HG02852 (cell line): ENCODE measurements around the gene SMCP.

Experiments used
- ATAC-seq: cut with Tn5 transposase; IDR thresholded peaks from one replicate; pipeline ENCODE4 v1.9.1; 2021; ENCODE audit warnings: mild to moderate bottlenecking, moderate library complexity; ENCODE audit not compliant: unreplicated experiment

SMCP gene

DNA sequence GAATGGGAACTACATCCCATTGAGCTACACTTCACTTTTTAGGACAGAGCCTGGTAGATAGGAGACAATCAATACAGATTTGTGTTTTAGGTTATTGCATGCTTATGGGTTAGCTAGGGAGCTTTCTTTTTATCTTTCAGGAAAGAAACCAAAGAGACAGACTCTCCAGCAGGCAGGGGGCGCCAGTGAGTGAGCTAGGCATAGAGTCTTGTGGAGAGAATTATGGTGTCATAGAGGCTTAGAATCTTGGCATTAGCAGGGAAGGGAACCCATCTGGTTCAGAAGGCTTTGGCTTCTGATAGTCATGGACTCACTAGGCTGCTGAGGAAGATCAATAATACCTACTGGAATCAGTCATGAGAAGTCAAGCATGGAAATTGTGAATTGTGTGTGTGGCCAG lies at the start of gene SMCP:
Gene SMCP, plus strand, starts transcription at position 281 of the 400 bp plus-strand sequence. CDS start 6,101 bp downstream, outside the sequence.
- no peak for ATAC-seq

GRCh38 chr1:152836870-152837269 lies 41.3 kb upstream of the SMCP start:
- no peak for ATAC-seq

DNA sequence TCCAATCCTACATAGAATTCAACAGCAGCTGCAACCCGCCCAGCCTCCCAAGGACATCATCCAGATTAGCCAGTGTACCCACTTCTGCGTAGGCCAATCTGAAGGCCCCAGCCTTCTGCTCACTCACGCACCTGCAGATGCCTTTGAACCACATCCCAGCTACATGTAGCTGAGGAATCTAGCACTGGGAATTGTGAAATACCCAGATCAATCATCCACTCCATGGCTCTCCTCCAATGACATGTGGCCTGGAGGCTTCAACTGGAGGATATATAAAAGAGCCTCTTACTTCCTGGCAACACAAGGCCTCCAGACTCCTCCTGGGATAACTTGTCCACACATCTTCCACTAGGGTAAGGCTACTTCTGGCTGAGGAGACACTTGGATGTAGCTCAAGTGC lies 35.6 kb upstream of the SMCP start, which contains the start of gene LCE6A:
Gene LCE6A, plus strand, starts transcription at position 301 of the 400 bp plus-strand sequence. CDS start 665 bp downstream, outside the sequence.
- ATAC-seq: no peak

GRCh38 chr1:152855661-152856060 lies 22.5 kb upstream of the SMCP start:
- ATAC-seq: no peak

DNA sequence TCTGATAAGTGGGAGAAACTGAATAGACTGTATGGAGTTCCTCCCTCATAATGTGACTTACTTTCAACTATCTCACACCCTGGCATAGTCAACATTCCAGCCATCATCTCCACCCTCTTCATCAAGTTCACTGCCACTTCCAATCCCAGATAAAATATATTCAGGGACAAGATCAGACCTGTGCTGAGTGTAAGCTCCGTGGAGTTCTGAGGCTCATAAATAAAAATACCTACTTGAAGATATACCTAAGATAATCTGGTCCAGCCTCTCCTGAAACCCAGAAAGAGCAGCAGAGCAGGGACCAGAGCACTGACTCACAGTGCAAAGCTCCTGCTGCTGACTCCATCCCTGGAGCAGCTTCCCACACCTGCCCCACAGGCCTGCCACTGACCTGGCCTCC lies 20.1 kb upstream of the SMCP start:
- ATAC-seq: no peak

GRCh38 chr1:152859696-152860095 lies 18.4 kb upstream of the SMCP start, which contains the start of gene LCE7A:
Gene LCE7A (plus strand): TSS chr1:152859996. CDS start chr1:152860698, 702 bp downstream.
- no peak for ATAC-seq

DNA sequence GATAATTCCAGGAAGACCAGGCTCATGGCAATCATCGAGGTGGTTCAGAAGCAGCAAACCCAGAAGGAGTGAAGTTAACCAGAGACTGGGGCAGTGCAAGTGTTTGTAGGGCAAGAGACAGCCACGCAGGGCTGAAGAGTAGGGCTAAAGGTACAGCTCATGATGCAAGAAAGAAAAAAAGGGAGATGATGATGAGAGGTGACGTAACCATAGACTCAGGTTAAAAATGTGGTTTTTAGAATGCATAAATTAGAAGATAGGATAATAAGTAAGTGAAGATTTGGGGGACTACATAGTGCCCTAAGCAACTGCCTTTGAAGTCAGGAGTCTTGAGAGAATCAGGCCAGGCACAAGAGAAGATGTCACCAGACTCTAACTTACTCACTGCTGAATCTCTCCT lies 18.0 kb upstream of the SMCP start:
- ATAC-seq: no peak

GRCh38 chr1:152861374-152861773 lies 16.7 kb upstream of the SMCP start:
- ATAC-seq: no peak

- no peak for ATAC-seq
These were observed 13.7 kb upstream of the SMCP start for GRCh38 chr1:152864443-152864842.

GRCh38 chr1:152866321-152866720 lies 11.8 kb upstream of the SMCP start:
- no peak for ATAC-seq

DNA sequence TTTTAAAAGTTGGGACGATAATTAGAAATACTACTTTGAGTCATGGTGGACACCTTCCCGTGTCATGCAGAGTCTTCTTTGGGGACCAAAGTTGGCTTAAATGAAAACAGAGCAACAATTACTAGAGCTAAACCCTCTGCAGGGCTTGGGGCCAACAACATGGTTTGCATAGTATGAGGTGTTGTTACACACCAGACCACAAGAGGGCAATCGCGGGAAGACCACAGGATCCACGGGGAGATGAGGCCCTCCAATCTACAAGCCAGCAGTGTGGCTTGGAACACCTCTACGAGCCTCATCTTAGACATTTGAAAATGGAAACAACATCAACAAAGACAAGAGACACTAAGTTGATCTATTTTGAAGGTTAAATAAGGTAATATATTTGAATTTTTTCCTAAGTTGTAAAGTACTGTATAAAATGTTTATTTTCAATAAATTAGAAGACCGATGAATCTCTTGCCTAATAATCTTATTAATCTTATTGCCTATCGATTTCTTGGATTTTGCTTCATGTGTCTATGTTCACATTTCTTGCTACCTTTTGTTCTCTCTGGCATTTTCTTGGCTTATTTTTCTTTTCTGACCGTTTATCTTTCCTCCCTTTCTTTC lies 8.2 kb upstream of the SMCP start:
- peak; percentile 69 for ATAC-seq

DNA sequence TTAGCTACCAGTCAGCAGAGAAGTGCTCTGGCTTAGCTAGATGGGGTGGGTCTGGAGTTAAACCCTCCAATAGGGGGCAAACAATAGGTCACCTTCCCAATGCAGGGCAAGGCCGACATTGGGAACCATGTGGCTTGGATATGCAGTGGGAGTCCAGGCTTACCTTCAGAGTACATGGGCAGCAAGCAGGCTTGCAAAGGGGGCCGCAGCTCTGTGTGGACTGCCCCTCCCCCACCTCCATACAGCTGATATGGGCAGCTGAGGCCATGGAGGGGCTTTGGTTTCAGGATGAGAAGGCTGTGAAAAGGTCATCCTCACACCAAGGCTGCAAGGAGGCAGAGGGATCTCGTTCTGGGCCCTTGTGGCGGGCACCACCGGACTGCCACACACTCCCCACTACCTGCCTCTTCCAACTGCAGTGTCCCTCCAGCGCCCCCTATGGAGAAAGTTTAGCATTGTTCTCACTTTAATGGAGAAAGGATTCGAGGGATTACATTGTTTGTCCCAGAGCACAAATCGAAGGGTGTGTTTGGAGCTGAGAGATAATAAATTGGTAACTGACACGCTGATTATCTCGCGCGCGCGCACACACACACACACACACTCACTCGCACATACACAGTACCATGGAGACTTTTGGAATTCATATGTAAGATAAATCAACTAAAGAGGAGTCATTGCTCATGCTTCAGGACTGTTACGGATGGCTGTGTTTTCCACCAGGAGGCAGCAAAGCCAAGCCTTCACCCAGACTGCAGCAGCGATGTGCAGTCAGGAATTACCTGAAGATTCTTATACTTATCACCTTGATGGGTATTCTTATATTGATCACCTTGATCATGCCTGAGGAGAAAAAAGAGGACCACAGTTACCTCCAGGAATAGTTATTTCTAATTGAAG lies 7.0 kb upstream of the SMCP start:
- no peak for ATAC-seq

DNA sequence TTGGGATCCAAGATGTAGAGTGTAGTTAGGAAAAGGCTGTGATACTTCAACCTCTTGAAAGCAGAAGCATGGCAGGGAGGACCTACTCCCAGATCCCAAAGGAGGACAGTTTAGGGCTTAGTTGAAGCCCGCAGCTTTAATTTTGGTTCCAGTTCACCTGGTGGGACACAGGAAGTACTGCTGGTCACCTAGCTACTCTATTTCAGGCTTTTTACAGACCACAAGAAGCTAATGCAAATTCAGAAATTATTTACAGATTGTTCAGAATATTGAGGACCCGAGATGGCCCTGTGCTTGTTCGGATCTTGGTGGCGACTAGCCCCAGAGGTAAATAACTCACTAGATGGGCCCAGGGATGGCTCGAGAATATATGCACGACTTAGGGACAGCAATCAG lies 6.4 kb upstream of the SMCP start:
- ATAC-seq: no peak

- ATAC-seq: no peak
These were observed 4.6 kb upstream of the SMCP start for GRCh38 chr1:152873495-152873894.

- no peak for ATAC-seq
These were observed 1.3 kb upstream of the SMCP start for GRCh38 chr1:152876827-152877226.

GRCh38 chr1:152879559-152880198 lies 1.6 kb downstream of the SMCP start:
- no peak for ATAC-seq

DNA sequence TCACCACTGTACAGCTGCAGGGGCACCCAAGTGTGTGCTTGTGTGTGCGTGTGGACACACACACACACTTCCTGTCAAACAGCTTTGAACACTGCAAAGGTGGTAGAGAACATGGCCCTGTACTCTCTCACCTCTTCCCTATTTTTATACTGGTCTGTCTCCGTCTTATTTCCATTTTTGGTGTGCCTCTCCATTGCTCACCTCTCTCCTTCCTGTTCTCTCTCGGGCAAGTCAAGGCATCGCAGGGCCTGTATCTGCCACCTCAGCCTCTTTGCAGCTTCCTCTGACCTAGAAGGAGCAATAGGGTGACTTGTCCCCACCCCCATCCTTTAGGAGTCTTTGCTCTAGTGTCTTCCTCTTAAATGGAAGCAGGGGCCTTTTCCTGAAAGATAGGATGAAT lies 2.2 kb downstream of the SMCP start:
- no peak for ATAC-seq

GRCh38 chr1:152880907-152881306 lies 2.8 kb downstream of the SMCP start:
- ATAC-seq: peak; percentile 62

DNA sequence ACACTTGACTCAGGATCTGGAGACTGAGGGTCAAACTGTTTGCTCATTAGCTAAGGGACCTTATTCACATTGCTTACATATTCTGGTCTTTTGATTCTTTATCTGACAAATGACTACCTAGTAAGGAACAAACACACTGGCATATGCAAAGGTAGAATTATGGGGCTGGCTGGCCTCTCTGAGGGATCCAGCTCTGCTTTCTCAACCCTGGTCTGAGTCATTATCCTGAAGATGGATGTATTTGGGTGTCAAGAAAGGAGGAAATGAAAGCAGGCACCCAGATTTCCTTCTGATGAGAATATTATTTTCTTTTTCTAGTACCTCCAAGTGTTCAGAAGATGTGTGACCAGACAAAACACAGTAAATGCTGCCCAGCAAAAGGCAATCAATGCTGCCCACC lies 6.0 kb downstream of the SMCP start:
- no peak for ATAC-seq

- no peak for ATAC-seq
These were observed 6.4 kb downstream of the SMCP start for GRCh38 chr1:152884506-152884905.

- no peak for ATAC-seq
These were observed 7.0 kb downstream of the SMCP start for GRCh38 chr1:152884966-152885624.
